Measurements from ENCODE around the gene PPP1R37. TPM values are rescaled to one million over a fixed set of nuclear protein-coding genes. Genes with fewer than 3 reads are reported as not detected.

PPP1R37 gene
- total and polyA plus RNA-seq, 2 of the 13 experiments (the other 11 are each of a cell fraction or from before 2014, with no cell fraction given), result 9.0 to 14.3 TPM

DNA sequence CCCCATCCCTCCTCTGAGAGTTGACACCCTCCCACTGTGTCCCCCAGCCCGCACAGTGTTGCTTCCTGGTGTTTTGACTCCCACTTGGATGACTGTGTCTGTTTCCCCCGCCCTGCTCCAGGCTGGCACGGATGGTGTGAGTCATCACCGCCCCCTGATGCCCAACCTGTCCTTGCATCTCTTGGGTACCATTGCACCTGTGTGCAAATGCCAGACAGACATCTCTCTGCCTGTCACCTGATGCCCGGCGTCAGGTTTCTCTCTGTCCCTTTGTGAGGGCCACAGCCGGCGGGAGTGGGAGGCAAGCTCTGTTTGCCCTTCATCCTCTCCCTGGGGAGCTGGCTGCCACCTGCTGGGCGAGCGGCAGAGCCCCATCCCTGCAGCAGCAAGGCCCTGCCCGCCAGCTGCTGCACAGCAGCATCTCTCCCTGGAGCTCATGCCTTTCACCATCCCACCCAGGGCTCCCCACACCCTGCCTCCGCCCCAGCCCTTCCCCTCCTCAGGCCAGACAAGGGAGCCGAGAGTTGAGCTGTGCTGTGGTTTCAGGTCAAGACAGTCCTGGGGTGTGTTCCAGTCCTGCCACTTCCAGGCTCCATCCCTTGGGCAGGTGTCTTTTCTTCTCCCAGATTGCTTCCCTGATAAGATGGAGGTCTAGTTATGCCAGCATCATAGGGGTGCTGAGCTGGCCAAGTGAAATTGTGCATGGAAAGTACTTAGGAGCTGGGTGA lies 38.1 kb downstream of the PPP1R37 start (continued):
- TF ChIP-seq, protein P1, sequence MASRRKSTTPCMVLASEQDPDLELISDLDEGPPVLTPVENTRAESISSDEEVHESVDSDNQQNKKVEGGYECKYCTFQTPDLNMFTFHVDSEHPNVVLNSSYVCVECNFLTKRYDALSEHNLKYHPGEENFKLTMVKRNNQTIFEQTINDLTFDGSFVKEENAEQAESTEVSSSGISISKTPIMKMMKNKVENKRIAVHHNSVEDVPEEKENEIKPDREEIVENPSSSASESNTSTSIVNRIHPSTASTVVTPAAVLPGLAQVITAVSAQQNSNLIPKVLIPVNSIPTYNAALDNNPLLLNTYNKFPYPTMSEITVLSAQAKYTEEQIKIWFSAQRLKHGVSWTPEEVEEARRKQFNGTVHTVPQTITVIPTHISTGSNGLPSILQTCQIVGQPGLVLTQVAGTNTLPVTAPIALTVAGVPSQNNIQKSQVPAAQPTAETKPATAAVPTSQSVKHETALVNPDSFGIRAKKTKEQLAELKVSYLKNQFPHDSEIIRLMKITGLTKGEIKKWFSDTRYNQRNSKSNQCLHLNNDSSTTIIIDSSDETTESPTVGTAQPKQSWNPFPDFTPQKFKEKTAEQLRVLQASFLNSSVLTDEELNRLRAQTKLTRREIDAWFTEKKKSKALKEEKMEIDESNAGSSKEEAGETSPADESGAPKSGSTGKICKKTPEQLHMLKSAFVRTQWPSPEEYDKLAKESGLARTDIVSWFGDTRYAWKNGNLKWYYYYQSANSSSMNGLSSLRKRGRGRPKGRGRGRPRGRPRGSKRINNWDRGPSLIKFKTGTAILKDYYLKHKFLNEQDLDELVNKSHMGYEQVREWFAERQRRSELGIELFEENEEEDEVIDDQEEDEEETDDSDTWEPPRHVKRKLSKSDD (CRISPR knock-in tag; IDR thresholded peaks at IDR 0.05; ENCODE audit: low read depth), result no peak
- TF ChIP-seq EHMT2 (IDR thresholded peaks at IDR 0.05; ENCODE audit: borderline replicate concordance, low read depth, low read length) (no peak), PHB2 (IDR thresholded peaks at IDR 0.05; ENCODE audit: partially characterized antibody) (no peak), ZFP36L1 (CRISPR knock-in tag; IDR thresholded peaks at IDR 0.05) (no peak), U2AF1 (optimal IDR thresholded peaks at IDR 0.05; ENCODE audit: low read depth, low read length) (no peak), SP4 (CRISPR knock-in tag; IDR thresholded peaks at IDR 0.05) (no peak), ZNF121 (CRISPR knock-in tag; IDR thresholded peaks at IDR 0.05) (no peak), PITX1 (CRISPR knock-in tag; IDR thresholded peaks at IDR 0.05) (no peak), GATA4 (IDR thresholded peaks at IDR 0.05; ENCODE audit: borderline replicate concordance, low read depth) (no peak), KMT2A (CRISPR knock-in tag; IDR thresholded peaks at IDR 0.05) (0 out of 2 replicates have a peak, but pooled peaks have one; percentile 35), ZNF562 (CRISPR knock-in tag; IDR thresholded peaks at IDR 0.05; ENCODE audit: borderline replicate concordance) (no peak), ZNF747 (CRISPR knock-in tag; IDR thresholded peaks at IDR 0.05; ENCODE audit: borderline replicate concordance) (no peak), ELF4 (CRISPR knock-in tag; IDR thresholded peaks at IDR 0.05; ENCODE audit: borderline replicate concordance) (no peak), IKZF4 (CRISPR knock-in tag; IDR thresholded peaks at IDR 0.05; ENCODE audit: borderline replicate concordance, low read depth, not compliant biosample characterization) (no peak), ZBTB49 (CRISPR knock-in tag; IDR thresholded peaks at IDR 0.05; ENCODE audit: borderline replicate concordance) (no peak), POLR2AphosphoS2 (IDR thresholded peaks at IDR 0.05; ENCODE audit: low read depth, low read length) (no peak)
- TF ChIP-seq, protein P2, sequence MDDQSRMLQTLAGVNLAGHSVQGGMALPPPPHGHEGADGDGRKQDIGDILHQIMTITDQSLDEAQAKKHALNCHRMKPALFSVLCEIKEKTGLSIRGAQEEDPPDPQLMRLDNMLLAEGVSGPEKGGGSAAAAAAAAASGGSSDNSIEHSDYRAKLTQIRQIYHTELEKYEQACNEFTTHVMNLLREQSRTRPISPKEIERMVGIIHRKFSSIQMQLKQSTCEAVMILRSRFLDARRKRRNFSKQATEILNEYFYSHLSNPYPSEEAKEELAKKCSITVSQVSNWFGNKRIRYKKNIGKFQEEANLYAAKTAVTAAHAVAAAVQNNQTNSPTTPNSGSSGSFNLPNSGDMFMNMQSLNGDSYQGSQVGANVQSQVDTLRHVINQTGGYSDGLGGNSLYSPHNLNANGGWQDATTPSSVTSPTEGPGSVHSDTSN (CRISPR knock-in tag; IDR thresholded peaks at IDR 0.05; ENCODE audit: borderline replicate concordance), result no peak
- TF ChIP-seq, protein P3, sequence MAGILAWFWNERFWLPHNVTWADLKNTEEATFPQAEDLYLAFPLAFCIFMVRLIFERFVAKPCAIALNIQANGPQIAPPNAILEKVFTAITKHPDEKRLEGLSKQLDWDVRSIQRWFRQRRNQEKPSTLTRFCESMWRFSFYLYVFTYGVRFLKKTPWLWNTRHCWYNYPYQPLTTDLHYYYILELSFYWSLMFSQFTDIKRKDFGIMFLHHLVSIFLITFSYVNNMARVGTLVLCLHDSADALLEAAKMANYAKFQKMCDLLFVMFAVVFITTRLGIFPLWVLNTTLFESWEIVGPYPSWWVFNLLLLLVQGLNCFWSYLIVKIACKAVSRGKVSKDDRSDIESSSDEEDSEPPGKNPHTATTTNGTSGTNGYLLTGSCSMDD (CRISPR knock-in tag; IDR thresholded peaks at IDR 0.05), result no peak
- TF ChIP-seq, protein P4, sequence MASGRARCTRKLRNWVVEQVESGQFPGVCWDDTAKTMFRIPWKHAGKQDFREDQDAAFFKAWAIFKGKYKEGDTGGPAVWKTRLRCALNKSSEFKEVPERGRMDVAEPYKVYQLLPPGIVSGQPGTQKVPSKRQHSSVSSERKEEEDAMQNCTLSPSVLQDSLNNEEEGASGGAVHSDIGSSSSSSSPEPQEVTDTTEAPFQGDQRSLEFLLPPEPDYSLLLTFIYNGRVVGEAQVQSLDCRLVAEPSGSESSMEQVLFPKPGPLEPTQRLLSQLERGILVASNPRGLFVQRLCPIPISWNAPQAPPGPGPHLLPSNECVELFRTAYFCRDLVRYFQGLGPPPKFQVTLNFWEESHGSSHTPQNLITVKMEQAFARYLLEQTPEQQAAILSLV (CRISPR knock-in tag; IDR thresholded peaks at IDR 0.05; ENCODE audit: borderline replicate concordance), result no peak

Data from HepG2 (cell line).